GM12892 (cell line): Measurements from ENCODE around the gene PATL2.
"Not testable (repeated sequence)": the region's sequence is repeated elsewhere in the genome, so short reads cannot be mapped to it uniquely, and the experiment has no call there.

Experiments used
- DNase-seq: peaks from one replicate; pipeline ENCODE4 v3.0.0; 2011; ENCODE audit not compliant: insufficient read length
- FAIRE-seq: peaks from 2 replicates; lab custom pipeline; 2011; peaks lifted over from hg19 to GRCh38; lab: Jason Lieb, UNC
- POLR2A ChIP-seq: IDR thresholded peaks from 2 replicates; pipeline ENCODE4 v1.6.1; 2011; ENCODE audit warnings: low read depth, low read length, control low read depth
- POLR2AphosphoS5 ChIP-seq: IDR thresholded peaks from 2 replicates; pipeline ENCODE4 v1.6.1; 2011; ENCODE audit warnings: low read depth, low read length, control low read depth
- TAF1 ChIP-seq: IDR thresholded peaks from 2 replicates; pipeline ENCODE4 v1.6.1; 2011; ENCODE audit warnings: low read depth, mild to moderate bottlenecking, control low read depth, low read length, borderline replicate concordance

Gene PATL2

GRCh38 chr15:44706401-44706800 is 4.7 kb downstream of the PATL2 start:
- TF ChIP-seq TAF1 (no peak), POLR2A (no peak), POLR2AphosphoS5 (no peak)
- DNase-seq (no peak), FAIRE-seq (no peak)

DNA sequence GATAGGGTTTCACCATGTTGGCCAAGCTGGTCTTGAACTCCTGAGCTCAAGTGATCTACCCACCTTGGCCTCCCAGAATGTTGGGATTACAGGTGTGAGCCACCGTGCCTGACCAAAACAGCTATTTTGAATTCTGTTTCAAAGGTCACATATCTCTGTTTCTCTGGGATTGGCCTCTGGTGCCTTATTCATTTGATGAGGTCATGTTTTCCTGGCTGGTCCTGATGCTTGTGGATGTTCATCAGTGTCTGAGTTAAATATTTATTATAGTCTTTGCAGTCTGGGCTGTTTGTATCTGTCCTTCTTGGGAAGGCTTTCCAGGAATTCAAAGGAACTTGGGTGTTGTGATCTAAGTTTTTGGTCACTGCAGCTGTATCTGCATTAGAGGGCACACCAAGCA is 5.1 kb downstream of the PATL2 start:
- DNase-seq (no peak), FAIRE-seq (no peak)
- no peak for TF ChIP-seq TAF1
- TF ChIP-seq POLR2A, result no peak
- TF ChIP-seq POLR2AphosphoS5, result no peak

DNA sequence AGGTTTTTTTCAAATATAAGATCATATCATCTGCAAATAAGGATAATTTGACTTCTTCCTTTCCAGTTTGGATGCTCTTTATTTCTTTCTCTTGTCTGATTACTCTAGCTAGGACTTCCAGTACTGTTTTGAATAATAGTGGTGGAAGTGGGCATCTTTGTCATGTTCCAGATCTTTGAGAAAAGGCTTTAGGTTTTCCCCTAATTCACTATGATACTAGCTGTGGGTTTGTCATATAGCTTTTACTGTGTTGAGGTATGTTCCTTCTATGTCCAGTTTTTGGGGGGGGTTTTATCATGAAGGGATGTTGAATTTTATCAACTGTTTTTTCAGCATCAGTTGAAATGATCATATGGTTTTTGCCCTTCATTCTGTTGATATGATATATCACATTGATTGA is 10.4 kb downstream of the PATL2 start:
- FAIRE-seq, DNase-seq: not testable (repeated sequence)

DNA sequence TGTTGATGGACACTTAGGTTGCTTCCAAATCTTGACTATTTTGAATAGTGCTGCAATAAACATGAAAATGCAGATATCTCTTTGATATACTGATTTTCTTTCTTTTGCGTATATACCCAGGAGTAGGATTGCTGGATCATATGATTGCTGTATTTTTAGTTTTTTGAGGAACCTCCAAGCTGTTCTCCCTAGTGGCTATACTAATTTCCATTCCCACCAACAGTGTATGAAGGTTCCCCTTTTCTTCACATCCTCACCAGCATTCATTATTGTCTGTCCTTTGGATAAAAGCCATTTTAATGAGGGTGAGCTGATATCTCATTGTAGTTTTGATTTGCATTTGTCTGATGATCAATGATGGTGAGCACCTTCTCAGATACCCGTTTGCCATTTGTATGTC is 12.5 kb downstream of the PATL2 start:
- no peak for TF ChIP-seq POLR2AphosphoS5
- TF ChIP-seq POLR2A, result no peak
- TF ChIP-seq TAF1, result no peak
- FAIRE-seq (no peak), DNase-seq (no peak)

GRCh38 chr15:44697014-44697413 is 14.1 kb downstream of the PATL2 start:
- DNase-seq (no peak), FAIRE-seq (no peak)

GRCh38 chr15:44695294-44695693 is 15.8 kb downstream of the PATL2 start:
- DNase-seq (no peak), FAIRE-seq (no peak)
- no peak for TF ChIP-seq POLR2AphosphoS5
- TF ChIP-seq TAF1, result no peak
- TF ChIP-seq POLR2A, result no peak

More at GRCh38 chr15:44697014-44697413, 14.1 kb downstream of the PATL2 start:
- TF ChIP-seq TAF1 (no peak), POLR2AphosphoS5 (no peak), POLR2A (no peak)

DNA sequence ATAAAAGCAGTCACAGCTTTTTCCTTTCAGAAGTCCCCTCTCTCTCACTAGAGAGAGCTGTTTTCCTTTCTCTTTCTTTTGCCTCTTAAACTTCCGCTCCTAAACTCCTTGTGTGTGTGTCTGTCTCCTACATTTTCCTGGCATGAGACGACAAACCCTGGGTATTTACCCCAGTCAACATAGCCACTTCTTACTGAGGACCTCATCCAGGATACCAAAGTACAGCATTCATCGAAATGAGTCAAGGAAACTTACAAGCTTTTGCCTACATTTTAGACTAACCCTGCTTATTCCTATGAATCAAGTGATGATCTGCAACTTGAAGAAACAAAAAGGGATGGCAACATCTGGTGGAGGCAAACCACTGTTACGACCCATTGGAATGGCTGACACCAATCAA is 16.7 kb downstream of the PATL2 start:
- no peak for FAIRE-seq
- no peak for TF ChIP-seq POLR2AphosphoS5
- no peak for TF ChIP-seq TAF1
- no peak for TF ChIP-seq POLR2A
- DNase-seq, result no peak

GRCh38 chr15:44692659-44693058 is 18.5 kb downstream of the PATL2 start:
- no peak for TF ChIP-seq TAF1
- no peak for TF ChIP-seq POLR2A
- no peak for TF ChIP-seq POLR2AphosphoS5
- FAIRE-seq (peak; percentile 50), DNase-seq (no peak)

DNA sequence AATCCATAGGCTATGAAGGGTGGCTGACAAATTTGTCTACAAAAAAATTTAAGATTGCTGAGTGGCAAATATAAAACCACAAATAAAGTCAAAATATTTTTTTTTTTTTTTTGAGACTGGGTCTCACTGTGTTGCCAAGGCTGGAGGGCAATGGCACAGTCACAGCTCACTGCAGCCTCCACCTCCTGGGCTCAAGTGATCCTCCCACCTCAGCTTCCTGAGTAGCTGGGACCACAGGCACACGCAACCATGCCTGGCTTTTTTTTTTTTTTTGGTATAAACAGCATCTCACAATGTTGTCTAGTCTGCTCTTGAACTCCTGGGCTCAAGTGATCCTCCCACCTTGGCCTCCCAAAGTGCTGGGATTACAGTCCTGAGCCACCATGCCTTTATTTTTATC is 20.9 kb downstream of the PATL2 start:
- not testable (repeated sequence) for FAIRE-seq

DNA sequence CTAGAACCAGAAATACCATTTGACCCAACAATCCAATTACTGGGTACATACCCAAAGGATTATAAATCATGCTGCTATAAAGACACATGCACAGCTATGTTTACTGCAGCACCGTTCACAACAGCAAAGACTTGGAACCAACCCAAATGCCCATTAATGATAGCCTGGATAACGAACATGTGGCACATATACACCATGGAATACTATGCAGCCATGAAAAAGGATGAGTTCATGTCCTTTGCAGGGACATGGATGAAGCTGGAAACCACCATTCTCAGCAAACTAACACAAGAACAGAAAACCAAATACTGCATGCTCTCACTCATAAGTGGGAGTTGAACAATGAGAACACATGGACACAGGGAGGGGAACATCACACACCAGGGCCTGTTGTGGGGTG is 21.8 kb downstream of the PATL2 start:
- FAIRE-seq, DNase-seq: not testable (repeated sequence)

More for the DNA sequence above, 20.9 kb downstream of the PATL2 start:
- not testable (repeated sequence) for DNase-seq

- TF ChIP-seq POLR2A, result peak; percentile 13; the same call in 1 of the 2 replicates
- FAIRE-seq, result peak; percentile 60
- not testable (repeated sequence) for DNase-seq
Measured at GRCh38 chr15:44682809-44683682, 28.1 kb downstream of the PATL2 start.

DNA sequence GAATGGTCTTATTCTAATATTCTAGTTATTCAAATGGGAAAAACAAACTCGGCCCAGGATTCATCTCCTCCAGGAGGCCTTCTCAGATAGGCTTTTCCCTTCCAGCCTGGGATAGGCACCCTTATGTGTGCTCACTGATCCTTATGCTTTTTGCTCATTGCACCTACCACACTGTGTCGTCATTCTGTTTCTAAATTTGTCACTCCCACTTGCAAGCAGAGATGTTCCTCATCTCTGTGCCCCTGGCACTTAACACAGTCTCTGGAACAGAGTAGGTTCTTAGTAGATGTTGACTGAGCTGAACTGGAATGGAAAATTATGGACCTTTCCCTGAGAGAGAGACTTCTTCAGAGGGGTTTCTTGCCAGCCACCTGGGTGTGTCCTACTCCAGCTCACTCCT is 28.9 kb downstream of the PATL2 start:
- peak; percentile 54 for FAIRE-seq

GRCh38 chr15:44676676-44677075 is 34.4 kb downstream of the PATL2 start:
- FAIRE-seq (no peak), DNase-seq (no peak)
- TF ChIP-seq POLR2AphosphoS5 (no peak), POLR2A (no peak), TAF1 (no peak)

More for the DNA sequence above, 28.9 kb downstream of the PATL2 start:
- TF ChIP-seq POLR2AphosphoS5 (no peak), POLR2A (no peak), TAF1 (no peak)
- DNase-seq, result no peak
